SKM-1 treated with dmso at 0.1 percent for 144 hours (cell line): ENCODE measurements around the gene ATP8A1.
"Not testable (repeated sequence)": the region's sequence is repeated elsewhere in the genome, so short reads cannot be mapped to it uniquely, and the experiment has no call there.

Experiments
- DNase-seq: peaks from one replicate; lab custom pipeline; 2025; ENCODE audit not compliant: unreplicated experiment; lab: John Stamatoyannopoulos, UW

Gene ATP8A1

GRCh38 chr4:42656944-42657792, at the start of gene ATP8A1:
TSS of gene ATP8A1 (minus strand) at chr4:42657105. CDS start at chr4:42656873, 232 bp downstream.
- DNase-seq, result peak; percentile 90

GRCh38 chr4:42706086-42706485, 49.2 kb upstream of the ATP8A1 start:
- no peak for DNase-seq

GRCh38 chr4:42703813-42704212, 46.9 kb upstream of the ATP8A1 start:
- DNase-seq, result no peak

DNA sequence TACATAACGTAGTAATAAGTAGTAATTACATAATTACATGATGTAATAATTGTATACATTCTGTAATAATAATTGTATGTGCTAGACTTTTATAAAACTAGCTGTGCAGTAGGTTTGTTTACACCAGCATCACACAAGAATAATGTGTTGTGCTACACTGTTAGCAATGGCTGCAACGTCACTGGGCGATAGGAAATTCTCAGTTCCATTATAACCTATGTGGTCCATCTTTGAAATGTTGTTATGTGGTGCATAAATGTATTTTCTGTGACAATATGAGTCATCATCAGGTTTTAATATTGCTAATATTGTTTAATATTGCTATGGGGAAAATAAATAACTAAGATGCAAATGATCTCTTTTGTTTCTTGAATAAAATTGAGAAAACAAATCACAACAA, 46.0 kb upstream of the ATP8A1 start:
- no peak for DNase-seq

- DNase-seq, result not testable (repeated sequence)
These were observed 44.9 kb upstream of the ATP8A1 start for GRCh38 chr4:42701780-42702179.

DNA sequence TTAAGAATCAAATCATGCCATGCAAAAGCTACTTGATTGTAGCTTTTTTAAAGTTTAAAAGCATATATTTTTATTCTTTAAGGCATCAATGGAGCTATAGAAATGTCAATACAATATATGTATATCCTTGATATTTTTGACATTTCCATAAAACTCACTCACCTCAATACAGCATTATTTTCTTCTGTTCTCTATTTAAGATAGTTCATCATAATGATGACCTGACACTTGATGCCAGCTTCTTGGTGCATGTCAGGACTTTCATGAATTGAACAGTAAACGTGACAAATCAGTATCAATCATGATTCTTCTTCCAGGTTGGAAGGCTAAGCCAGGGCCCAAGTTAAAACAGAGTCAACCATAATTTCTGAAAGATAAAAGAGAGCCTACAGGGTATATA, 33.6 kb upstream of the ATP8A1 start:
- no peak for DNase-seq

- DNase-seq, result peak; percentile 14
These were observed 26.5 kb upstream of the ATP8A1 start for GRCh38 chr4:42683393-42683792.

DNA sequence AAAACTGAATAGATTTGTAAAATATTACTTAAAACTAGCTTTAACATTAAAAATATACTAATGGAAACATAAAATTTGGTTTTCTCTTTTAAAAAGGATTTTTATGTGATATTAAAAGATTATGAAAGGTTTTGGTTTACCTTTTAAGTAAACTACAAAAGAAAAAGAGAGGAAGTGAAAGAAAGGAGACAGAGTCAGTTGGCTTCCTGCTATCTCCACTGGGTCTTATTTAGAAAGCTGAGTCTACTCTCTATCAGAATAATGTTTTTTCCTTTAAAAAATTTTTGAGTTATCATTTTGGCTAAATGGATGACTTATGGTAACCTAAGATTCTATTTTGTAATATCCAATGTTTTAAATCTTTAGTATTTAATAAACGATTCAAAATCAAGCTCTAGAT, 21.6 kb upstream of the ATP8A1 start:
- DNase-seq, result no peak

- no peak for DNase-seq
These were observed 19.4 kb upstream of the ATP8A1 start for GRCh38 chr4:42676066-42676951.

DNA sequence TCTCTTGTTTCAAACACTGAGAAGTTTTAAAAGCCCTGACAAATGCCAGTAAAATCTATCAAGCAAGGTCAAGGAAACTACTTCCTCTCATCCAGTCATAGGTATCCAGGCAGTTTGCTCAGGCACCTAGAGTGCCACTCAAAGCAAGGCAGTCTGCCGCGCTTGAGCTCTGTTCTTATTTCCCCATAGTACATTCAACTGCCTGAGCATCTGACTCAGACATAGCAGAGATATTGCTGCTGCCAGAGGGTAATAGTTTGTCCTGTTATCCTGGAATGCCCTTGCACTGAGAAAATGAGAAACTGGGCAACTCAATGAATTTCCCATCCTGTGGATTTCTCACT, 16.1 kb upstream of the ATP8A1 start:
- DNase-seq, result no peak

- no peak for DNase-seq
These were observed 15.6 kb upstream of the ATP8A1 start for GRCh38 chr4:42672359-42673081.

DNA sequence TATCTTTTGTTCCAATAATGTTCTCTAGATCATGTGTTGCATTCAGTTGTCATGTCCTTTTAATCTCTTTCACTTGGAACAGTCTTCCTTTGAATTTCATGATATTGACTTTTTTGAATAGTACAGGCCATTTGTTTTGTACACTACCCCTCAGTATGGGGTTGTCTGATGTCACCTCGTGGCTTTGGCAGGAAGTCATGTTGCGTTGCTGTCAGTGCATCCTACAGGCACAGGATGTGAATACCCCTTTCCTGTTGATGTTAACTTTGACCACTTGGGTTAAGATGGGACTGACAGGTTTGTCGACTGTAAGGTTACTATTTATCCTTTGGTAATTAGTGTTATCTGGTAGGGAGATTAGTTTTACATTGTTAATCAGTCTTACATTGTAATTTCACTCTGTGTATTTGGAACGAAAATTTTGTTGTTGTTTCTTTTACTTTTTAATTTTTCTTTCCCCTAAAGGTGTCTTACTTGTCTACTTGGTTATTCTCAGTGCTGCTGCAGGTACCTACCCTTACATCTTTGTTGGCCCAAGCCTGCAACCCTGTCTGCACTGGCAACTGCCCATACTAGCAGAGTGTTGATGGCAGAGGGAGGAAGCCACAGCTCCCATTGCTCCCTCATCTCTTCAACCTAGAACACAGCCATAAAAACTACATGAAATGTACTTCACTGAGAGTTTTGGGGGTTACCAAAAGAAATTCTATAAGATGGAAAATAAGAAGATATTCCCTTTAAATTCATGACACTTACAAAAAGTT, 14.7 kb upstream of the ATP8A1 start:
- DNase-seq, result no peak

- no peak for DNase-seq
These were observed 1.4 kb upstream of the ATP8A1 start for GRCh38 chr4:42658261-42658660.

DNA sequence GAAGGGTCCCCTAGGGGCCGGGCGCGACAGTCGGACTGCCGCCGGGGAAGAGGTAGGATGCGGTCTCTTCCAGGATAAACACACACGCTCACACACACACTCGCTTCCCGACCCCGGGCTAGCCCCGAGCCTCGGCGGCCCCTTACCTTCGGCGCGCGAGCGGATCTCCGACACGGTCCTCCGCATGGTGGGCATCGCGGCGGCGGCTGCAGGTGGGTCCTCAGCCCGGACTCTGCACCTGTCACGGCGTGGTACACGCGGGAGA, 294 bp downstream of the ATP8A1 start:
- no peak for DNase-seq

DNA sequence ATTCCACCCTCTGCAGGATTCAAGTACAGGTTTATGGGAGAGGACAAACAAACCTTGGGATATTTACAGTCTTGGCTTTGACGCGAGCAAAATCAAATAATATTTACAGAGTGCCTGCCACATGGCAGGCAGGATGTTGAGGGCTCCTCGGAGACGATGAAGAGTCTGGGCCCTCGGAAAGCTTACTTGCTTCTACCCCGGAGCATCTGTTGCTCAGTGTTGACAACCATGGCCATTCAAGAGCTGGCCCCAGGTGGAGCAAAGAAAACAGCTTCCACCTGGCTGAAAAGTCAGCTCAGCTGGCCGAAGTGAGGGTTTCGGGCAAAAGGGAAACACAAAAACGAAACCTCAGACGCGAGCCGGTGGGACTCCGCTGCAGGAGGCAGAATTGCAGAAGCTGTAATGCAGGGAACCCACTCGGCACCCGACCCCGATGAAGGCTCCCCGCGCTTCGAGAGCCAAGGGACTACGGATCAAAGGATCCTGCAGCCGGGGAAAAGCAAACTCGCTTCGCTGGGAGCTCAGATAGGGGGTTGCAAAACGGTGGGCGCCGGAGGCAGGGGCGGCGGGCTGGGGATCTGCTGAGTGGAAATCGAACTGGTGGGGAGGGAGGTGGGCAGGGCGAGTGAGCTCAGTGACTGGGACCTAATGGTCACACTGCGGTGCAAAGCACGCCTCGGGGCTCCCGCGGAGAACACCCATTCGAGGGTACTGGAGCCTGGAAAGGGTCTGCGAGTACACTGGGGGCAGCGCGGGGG, 805 bp downstream of the ATP8A1 start:
- DNase-seq, result peak; percentile 54

DNA sequence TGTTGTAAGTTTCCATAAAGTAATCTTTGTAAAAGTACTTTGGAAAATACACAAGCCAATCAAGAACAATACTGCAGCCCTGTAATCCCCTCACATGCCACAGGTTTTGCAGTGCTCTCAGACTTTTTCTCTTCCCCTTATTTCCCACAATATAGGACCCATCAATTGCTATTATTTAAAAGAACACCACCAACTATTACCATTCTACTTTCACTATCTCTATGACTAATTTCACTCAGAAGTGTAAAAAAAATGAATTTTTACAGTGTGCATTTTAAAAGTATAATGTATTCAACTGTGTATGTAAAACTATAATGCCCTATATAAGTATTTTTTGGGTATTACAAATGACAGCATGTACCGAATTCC, 1.7 kb downstream of the ATP8A1 start:
- DNase-seq, result no peak

DNA sequence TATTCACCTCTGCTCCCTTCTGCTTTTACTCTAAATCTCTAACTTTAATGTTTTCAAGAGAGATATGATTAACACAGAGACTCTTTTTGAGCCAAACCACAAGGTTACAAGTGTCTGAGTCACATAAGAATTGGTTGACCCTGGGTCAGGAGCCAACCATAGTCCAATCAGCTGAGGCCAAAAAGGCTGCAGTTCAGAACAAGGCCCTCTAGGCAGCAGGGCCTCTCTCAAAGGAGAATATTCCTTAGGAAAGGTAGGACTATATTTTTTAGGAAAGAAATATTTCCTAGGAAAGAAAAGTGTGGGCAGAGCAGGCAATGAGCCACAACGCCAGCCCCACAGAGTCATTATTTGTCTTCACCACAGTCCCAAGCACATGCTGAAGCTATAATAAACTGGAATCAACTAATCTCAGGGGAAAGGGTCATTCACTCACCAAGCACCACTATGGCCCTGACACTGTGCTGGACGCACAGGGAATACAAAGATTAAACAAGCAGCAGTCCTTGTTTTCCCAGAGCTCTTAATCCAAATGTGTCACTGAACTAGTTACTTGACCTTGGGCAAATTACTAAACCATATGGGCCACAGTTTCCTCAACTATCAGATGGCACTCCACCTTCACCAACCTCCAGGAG, 2.2 kb downstream of the ATP8A1 start:
- DNase-seq, result peak; percentile 41

- DNase-seq, result no peak
These were observed 3.0 kb downstream of the ATP8A1 start for GRCh38 chr4:42653626-42654560.
